H1 (cell line): Measurements from ENCODE around the gene CORO2B.

Source experiments
- CEBPB ChIP-seq: IDR thresholded peaks from 2 replicates; pipeline ENCODE4 v1.6.1; 2012; ENCODE audit warnings: low read depth, low read length
- POLR2AphosphoS5 ChIP-seq: IDR thresholded peaks from 2 replicates; pipeline ENCODE4 v1.6.1; 2011; ENCODE audit warnings: low read depth, low read length
- ZNF274 ChIP-seq: IDR thresholded peaks from 2 replicates; pipeline ENCODE4 v1.7.0; 2012; ENCODE audit warnings: low read length, borderline replicate concordance; ENCODE audit errors: extremely low read depth
- TF ChIP-seq, protein P1 (sequence below), 3 experiments: IDR thresholded peaks; 1 replicate in 2 of 3; 2 replicates in 1 of 3; pipeline versions ENCODE4 v1.5.1 to v1.6.1; 2011; ENCODE audit warnings: low read length in 3 of 3, mild to moderate bottlenecking in 3 of 3, inconsistent platforms in 2 of 3, low read depth in 1 of 3, moderate library complexity in 1 of 3; ENCODE audit not compliant: insufficient read depth in 1 of 3; ENCODE audit errors: control extremely low read depth in 1 of 3

GRCh38 chr15:68593341-68593740, 14.5 kb downstream of the CORO2B start:
- TF ChIP-seq, protein P1, sequence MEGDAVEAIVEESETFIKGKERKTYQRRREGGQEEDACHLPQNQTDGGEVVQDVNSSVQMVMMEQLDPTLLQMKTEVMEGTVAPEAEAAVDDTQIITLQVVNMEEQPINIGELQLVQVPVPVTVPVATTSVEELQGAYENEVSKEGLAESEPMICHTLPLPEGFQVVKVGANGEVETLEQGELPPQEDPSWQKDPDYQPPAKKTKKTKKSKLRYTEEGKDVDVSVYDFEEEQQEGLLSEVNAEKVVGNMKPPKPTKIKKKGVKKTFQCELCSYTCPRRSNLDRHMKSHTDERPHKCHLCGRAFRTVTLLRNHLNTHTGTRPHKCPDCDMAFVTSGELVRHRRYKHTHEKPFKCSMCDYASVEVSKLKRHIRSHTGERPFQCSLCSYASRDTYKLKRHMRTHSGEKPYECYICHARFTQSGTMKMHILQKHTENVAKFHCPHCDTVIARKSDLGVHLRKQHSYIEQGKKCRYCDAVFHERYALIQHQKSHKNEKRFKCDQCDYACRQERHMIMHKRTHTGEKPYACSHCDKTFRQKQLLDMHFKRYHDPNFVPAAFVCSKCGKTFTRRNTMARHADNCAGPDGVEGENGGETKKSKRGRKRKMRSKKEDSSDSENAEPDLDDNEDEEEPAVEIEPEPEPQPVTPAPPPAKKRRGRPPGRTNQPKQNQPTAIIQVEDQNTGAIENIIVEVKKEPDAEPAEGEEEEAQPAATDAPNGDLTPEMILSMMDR (IDR thresholded peaks at IDR 0.05; ENCODE audit: control extremely low read depth in 1 of 3, insufficient read depth in 1 of 3, low read depth in 1 of 3, low read length in 3 of 3) = no peak
- no peak for TF ChIP-seq POLR2AphosphoS5
- TF ChIP-seq CEBPB = no peak
- no peak for TF ChIP-seq ZNF274
